T-helper 2 cell treated with Interferon-gamma antibody and Interleukin-4, amounts not matched to agents 5 μg/mL and 100 μg/mL, for 36 hours (primary cell): ENCODE results near the gene CNTROB.

Experiments used
- DNase-seq: peaks from one replicate; pipeline ENCODE4 v3.0.0; 2021; ENCODE audit warnings: low spot score
- H3K27ac Mint-ChIP-seq: one replicate; pipeline ENCODE4 v1.8.0; 2021; ENCODE audit warnings: mild to moderate bottlenecking, mixed read lengths
- H3K27me3 Mint-ChIP-seq: one replicate; pipeline ENCODE4 v1.8.0; 2021; ENCODE audit warnings: low read depth, mixed read lengths
- H3K36me3 Mint-ChIP-seq: one replicate; pipeline ENCODE4 v1.8.0; 2021; ENCODE audit warnings: low read depth, mixed read lengths
- H3K4me1 Mint-ChIP-seq: one replicate; pipeline ENCODE4 v1.8.0; 2021; ENCODE audit warnings: low read depth, mixed read lengths
- H3K4me3 Mint-ChIP-seq: one replicate; pipeline ENCODE4 v1.8.0; 2022; ENCODE audit warnings: mild to moderate bottlenecking, moderate library complexity, mixed read lengths
- H3K9me3 Mint-ChIP-seq: one replicate; pipeline ENCODE4 v1.8.0; 2021; ENCODE audit warnings: mixed read lengths

CNTROB gene

DNA sequence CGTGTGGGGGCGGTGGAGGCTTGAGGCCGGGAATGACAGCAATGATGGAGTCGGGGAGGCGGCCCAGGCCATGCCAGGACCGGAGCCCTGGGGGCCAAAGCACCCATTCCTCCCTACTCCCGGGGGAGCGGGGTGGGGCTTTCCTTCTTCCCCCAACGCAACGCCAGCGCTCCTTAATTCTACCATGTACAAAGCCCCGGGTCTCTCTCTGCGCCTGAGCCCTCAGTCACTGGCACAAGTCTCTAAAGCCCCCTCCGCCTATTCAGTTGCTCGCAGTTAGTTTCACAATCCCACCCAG is 15.7 kb upstream of the CNTROB start:
- H3K27me3 Mint-ChIP-seq, result no peaks in the 10 kb centered on the region
- H3K36me3 Mint-ChIP-seq, result peaks cover 8% of the 10 kb centered on the region
- H3K4me1 Mint-ChIP-seq, result peaks cover 29% of the 10 kb centered on the region
- no peaks in the 10 kb centered on the region for H3K9me3 Mint-ChIP-seq
- DNase-seq, result no peak
- H3K4me3 Mint-ChIP-seq, result peak overlapping the region; percentile 83
- H3K27ac Mint-ChIP-seq, result peak overlapping the region; percentile 89

DNA sequence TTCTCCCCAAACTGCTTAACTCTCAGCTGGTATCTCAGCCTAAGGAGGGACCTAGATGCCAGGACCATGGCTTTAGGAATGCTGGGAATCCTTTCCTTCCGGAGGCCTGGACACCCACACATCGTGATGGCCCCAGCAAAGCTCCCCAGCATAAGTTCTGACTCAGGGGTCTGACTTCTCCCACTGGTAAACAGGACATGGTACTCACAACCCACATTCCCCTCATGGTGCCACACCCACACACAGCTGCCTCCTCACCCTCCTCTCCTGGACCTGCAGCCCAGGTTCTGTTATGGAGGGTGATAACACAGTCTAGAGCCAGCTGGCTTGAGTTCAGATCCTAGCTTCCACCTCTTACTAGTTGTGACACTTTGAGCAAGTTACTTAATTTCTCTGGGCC is 15.2 kb upstream of the CNTROB start:
- Mint-ChIP-seq H3K27ac (peak overlapping the region; percentile 89), H3K4me3 (peak overlapping the region; percentile 83), H3K4me1 (peaks cover 30% of the 10 kb centered on the region), H3K36me3 (peaks cover 6% of the 10 kb centered on the region), H3K9me3 (no peaks in the 10 kb centered on the region), H3K27me3 (no peaks in the 10 kb centered on the region)
- no peak for DNase-seq

DNA sequence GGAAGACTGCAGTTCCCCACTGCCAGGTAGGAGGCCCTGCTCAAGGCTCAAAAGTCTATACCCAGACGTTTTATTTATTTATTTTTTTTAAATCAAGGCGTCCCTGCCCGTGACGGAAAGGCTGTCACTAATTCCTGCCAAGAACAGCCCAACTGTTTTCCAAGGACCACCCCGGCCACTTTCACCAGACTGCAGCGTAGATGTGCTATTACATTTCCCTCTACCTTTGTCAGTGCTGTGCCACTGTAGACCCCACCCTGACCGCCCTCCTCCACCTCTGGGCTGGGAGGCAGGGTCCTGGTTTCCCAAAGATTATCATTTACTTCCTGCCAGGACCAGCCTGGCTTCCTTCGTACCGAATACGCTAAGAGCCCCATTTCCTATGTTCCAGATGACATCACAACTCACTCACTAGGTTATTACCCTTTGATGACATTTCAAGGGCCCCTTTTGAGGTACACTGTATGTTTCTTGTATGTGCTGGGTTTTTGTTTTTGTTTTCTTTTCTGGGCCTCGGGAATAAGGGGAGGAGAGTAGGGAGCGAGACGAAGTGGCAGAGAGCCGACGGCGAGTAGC is 9.6 kb upstream of the CNTROB start:
- H3K4me3 Mint-ChIP-seq, result peak overlapping the region; percentile 72
- H3K27me3 Mint-ChIP-seq, result no peaks in the 10 kb centered on the region
- no peaks in the 10 kb centered on the region for H3K9me3 Mint-ChIP-seq
- H3K4me1 Mint-ChIP-seq, result peaks cover 16% of the 10 kb centered on the region
- peaks cover 1% of the 10 kb centered on the region for H3K36me3 Mint-ChIP-seq
- DNase-seq, result no peak
- peak overlapping the region; percentile 75 for H3K27ac Mint-ChIP-seq

DNA sequence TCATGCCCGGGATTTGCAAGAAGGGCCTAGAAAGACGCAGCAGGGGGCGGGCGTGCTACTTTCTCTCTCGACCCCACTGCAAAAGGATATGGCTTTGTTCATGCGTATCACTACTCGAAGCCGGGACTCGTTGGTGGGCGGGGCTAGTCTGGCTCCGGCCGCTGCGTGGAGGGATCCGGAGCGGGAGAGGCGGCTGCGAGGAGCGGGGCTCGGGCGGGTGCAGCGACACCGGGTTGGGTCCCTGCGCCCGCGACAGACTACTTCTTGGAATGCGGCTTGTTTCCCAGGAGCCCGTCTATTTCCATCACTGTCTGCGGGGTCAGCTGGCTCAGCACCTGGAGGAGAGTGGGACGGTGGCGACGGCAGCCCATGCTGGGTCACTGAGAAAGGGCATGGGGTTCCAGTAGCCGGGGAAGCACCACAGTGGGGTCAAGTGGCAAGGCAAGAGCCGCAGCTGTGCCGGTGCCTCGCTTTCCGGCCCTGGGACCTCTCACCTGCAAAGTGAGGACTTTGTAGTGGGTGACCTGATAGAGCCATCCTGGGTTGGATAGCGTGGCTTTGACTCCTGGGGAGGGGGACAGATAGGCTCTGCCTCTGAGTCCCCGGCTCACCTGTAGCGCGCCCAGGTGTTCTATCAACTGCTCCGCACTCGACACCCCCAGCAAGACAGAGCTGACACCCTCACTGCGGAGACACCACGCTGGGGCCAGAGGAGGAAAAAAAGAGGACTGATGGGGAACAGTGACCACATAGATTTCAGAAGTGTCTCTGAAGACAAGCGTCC is 9.0 kb upstream of the CNTROB start:
- Mint-ChIP-seq H3K9me3 (no peaks in the 10 kb centered on the region), H3K27me3 (no peaks in the 10 kb centered on the region), H3K4me3 (peak overlapping the region; percentile 72), H3K36me3 (peaks cover 3% of the 10 kb centered on the region), H3K4me1 (peaks cover 16% of the 10 kb centered on the region), H3K27ac (peak overlapping the region; percentile 75)
- DNase-seq, result peak; percentile 78

DNA sequence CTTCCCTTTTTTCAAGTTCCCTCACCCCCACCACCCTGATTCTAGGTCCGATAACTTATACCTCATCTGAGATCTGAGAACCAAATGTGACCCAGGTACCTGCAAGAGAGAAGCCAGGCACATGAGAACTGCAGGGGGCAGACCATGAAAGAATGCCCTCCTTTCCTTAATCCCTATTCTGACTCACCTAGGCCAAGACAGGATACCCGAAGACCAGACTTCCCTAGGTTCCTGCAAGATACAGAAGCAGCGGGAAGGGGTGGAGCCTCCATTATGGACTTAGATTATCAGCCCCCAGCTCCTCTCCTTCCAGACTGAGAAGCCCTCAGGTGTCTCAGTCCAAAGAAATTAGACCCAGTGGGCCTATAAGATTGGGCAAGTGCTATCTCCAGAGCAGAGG is 4.4 kb upstream of the CNTROB start:
- no peak overlapping the region for H3K4me3 Mint-ChIP-seq
- H3K27ac Mint-ChIP-seq, result no peak overlapping the region
- peaks cover 17% of the 10 kb centered on the region for H3K4me1 Mint-ChIP-seq
- no peak for DNase-seq
- no peaks in the 10 kb centered on the region for H3K27me3 Mint-ChIP-seq
- H3K36me3 Mint-ChIP-seq, result peaks cover 10% of the 10 kb centered on the region
- H3K9me3 Mint-ChIP-seq, result no peaks in the 10 kb centered on the region

DNA sequence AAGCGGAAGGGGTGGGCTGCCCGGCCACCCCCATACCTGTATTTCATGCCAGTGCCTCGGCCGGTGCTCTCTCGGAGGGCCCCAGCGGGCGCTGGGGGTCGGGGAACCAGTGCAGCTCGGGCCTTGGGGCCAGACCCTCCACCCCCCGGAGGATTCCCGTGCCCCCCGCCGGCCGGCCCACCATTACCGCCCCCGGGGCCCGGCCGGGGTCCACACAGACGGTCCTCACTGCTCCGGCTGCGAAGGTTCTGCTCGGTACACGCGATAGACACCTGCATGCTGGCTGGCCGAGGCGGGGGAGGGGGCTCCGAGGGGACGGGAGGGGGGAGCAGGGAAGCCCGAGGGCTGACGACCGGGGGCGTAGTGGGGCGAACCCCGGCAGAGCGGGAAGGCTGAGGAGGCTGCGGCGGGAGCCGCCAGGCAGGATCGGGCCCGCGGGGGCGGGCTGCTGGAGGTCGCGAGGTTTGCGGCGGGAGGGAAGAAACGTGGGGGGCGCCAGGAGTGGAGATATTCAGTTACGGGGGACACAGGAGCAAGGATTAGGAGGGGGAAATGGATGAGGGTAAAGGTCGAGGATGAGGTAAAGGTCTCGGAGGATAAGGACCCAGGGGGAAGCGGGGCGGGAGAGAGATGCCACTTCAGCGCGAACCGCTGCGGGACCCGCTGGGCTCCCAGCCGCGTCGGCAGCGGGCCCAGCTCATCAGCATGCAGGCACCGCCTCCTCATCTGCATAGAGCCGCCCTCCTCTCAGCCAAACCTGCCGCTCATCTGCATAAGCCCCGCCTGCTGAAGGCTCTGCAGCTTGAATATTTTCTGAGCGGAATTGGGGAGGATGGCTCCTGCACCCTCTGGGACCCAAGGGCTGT is 2.6 kb upstream of the CNTROB start, which contains the start of gene KCNAB3:
TSS of gene KCNAB3 (minus strand) at position 699 of the 866 bp plus-strand sequence. CDS start at position 278, 421 bp downstream.
- H3K36me3 Mint-ChIP-seq, result peaks cover 13% of the 10 kb centered on the region

DNA sequence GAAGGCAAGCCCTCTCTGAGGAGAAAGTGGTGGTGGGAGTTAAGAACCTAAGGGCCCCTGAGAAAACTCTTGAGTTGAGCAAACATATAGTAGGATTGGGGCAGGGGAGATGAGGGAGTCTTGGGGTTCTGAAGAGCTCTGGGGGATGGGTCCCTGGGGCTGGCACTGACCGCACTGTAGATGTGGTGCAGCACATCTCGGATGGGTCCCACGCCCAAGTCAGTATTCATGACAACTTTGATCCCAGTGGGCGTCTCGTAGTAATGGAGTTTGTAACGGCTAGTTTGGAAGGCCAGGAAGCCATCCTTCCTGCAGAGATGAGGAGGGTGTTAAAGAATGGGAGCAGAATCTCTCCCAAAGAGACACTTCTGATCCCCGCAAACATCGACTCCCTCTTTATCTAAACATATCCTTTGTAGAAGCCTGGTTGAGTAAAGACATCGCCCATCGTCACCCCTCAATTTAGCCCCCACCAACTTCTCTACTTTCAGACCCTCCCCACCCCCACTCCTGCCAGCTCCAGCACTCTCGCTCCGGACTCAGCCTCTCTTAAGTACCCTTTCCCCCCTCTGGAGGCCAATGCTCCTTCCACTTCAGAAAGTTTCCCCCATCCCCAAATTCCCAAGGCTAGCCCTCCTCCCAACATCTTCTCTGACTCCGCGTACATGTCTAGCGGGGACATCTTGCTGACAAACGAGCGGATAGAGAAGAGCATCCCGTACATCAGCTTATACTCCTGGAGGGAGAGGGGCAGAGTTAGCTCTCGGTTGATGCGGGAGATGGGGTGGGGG is 970 bp upstream of the CNTROB start:
- Mint-ChIP-seq H3K27ac (peak overlapping the region; percentile 99), H3K9me3 (no peaks in the 10 kb centered on the region), H3K36me3 (peaks cover 25% of the 10 kb centered on the region), H3K27me3 (no peaks in the 10 kb centered on the region), H3K4me1 (peaks cover 34% of the 10 kb centered on the region), H3K4me3 (peak overlapping the region; percentile 97)
- no peak for DNase-seq

More for the DNA sequence above, 2.6 kb upstream of the CNTROB start, which contains the start of gene KCNAB3:
- H3K9me3 Mint-ChIP-seq, result no peaks in the 10 kb centered on the region
- H3K4me1 Mint-ChIP-seq, result peaks cover 24% of the 10 kb centered on the region
- H3K27ac Mint-ChIP-seq, result peak within 1 kb of the TSS; percentile 99
- H3K27me3 Mint-ChIP-seq, result no peaks in the 10 kb centered on the region
- H3K4me3 Mint-ChIP-seq, result peak within 1 kb of the TSS; percentile 97
- DNase-seq, result peak; percentile 37

DNA sequence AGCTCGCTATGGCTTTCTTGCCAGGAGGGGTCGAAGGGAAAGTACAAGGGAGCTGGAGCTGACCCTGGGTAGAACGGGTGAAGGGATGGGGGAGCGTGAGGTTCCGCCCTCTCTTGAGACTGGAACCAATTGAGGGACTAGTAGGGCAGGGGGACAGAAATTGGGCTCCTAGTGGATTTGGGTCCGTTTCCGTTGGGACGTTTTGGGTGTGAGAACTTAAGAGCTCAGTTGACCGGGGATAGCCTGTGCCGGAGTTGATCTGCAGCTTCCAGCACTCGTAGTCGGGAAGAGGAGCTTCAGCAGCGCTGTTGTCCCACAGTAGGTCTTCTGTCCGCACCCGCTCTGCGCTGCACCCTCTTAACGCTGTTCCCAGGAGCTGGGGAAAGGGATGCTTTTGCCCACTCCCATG is 481 bp downstream of the CNTROB start:
- H3K4me1 Mint-ChIP-seq, result peaks cover 37% of the 10 kb centered on the region
- peak overlapping the region; percentile 97 for H3K4me3 Mint-ChIP-seq
- DNase-seq, result peak; percentile 26
- H3K36me3 Mint-ChIP-seq, result peaks cover 32% of the 10 kb centered on the region
- H3K9me3 Mint-ChIP-seq, result no peaks in the 10 kb centered on the region
- peak overlapping the region; percentile 99 for H3K27ac Mint-ChIP-seq
- H3K27me3 Mint-ChIP-seq, result no peaks in the 10 kb centered on the region

DNA sequence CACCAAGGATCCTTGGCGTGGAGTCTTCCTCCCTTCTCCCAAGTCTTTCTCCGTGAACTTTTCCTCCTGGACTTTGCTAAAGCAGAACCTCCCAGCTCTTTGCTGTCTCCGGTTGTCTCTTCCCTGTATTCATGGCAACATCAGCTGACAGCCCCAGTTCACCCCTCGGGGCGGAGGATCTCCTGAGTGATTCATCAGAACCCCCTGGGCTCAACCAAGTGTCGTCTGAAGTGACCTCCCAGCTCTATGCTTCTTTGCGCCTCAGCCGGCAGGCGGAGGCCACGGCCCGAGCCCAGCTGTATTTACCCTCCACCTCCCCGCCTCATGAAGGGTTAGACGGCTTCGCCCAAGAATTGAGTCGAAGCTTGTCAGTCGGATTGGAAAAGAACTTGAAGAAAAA is 943 bp downstream of the CNTROB start:
- peak; percentile 31 for DNase-seq
- peaks cover 32% of the 10 kb centered on the region for H3K36me3 Mint-ChIP-seq
- peak overlapping the region; percentile 99 for H3K27ac Mint-ChIP-seq
- H3K27me3 Mint-ChIP-seq, result no peaks in the 10 kb centered on the region
- H3K4me1 Mint-ChIP-seq, result peaks cover 37% of the 10 kb centered on the region
- peak overlapping the region; percentile 97 for H3K4me3 Mint-ChIP-seq
- no peaks in the 10 kb centered on the region for H3K9me3 Mint-ChIP-seq

DNA sequence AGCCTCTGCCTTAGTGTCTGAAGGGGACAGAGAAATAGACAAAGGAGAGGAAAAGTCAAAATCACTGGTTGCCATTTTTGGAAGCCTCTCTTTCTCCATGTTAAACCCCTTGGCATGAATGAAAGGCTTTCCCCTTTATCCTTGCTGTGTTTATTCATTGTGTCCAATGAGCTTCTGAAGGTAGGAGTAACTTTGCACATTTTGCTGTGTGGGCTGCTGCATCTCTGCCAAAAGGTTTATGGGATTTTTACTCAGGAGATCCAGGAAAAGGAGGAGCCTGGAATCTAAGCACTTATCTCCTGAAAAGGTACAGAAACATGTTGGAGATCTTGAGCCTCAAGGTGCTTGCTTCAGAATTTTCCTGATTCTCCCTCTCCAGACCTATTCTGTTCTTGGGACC is 3.9 kb downstream of the CNTROB start:
- H3K27me3 Mint-ChIP-seq, result no peaks in the 10 kb centered on the region
- H3K9me3 Mint-ChIP-seq, result no peaks in the 10 kb centered on the region
- DNase-seq, result no peak
- H3K27ac Mint-ChIP-seq, result no peak overlapping the region
- H3K4me3 Mint-ChIP-seq, result peak overlapping the region; percentile 28
- peaks cover 33% of the 10 kb centered on the region for H3K4me1 Mint-ChIP-seq
- H3K36me3 Mint-ChIP-seq, result peaks cover 45% of the 10 kb centered on the region

DNA sequence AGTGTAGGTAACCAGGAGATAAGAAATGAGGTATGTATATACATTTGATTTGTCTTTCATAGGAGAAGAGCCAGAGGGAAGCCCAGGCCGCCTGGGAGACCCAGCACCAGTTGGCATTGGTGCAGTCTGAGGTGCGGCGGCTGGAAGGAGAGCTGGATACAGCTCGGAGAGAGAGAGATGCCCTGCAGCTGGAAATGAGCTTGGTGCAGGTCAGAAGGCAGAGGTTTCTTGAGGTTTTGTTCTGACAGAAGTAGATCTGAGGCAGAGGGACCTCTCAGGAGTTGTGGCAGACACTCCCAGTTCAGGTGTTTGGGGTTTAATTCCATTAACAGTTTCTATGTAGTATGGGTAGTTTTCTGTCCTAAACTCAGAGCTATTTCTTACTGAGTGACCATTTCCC is 8.0 kb downstream of the CNTROB start:
- H3K27ac Mint-ChIP-seq, result peak overlapping the region; percentile 50
- H3K27me3 Mint-ChIP-seq, result no peaks in the 10 kb centered on the region
- no peaks in the 10 kb centered on the region for H3K9me3 Mint-ChIP-seq
- H3K4me3 Mint-ChIP-seq, result no peak overlapping the region
- peaks cover 7% of the 10 kb centered on the region for H3K4me1 Mint-ChIP-seq
- no peak for DNase-seq
- H3K36me3 Mint-ChIP-seq, result peaks cover 58% of the 10 kb centered on the region

DNA sequence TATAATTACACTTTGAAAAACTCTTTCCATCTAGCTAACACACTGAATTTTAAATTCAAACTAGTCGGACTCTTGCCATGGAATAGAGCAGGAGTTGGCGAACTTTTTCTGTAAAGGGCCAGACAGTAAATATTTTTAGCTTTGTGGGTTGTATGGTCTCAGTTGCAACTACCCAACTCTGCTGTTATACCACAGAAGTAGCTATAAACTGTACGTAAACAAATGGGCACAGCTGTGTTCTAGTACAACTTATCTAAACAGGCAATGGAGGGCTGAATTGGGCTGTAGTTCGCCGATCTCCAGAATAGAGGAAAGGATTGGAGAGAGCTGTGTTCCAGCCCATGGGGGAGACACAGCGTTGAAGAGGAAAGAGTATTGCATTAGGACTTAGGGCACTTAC is 8.7 kb downstream of the CNTROB start:
- Mint-ChIP-seq H3K9me3 (no peaks in the 10 kb centered on the region), H3K27ac (no peak overlapping the region), H3K4me3 (no peak overlapping the region), H3K36me3 (peaks cover 60% of the 10 kb centered on the region), H3K27me3 (no peaks in the 10 kb centered on the region), H3K4me1 (peaks cover 3% of the 10 kb centered on the region)
- DNase-seq, result no peak

DNA sequence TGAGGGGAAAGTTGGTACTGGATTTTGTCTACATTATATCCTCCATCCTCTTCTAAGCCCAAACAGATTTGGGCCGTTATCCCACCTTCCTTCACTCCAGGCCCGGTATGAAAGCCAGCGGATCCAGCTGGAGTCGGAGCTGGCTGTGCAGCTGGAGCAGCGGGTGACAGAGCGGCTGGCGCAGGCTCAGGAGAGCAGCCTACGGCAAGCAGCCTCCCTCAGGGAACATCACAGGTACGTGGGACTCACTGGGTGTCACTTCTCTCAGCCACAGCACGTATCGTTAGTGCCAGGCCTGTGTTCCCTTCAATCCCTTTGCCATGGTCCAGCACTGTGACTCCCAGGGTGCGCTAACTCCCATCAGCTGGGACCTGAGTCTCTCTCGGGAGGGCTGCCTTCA is 11.3 kb downstream of the CNTROB start:
- Mint-ChIP-seq H3K4me1 (no peaks in the 10 kb centered on the region), H3K27me3 (no peaks in the 10 kb centered on the region), H3K27ac (no peak overlapping the region), H3K36me3 (peaks cover 63% of the 10 kb centered on the region), H3K4me3 (no peak overlapping the region), H3K9me3 (no peaks in the 10 kb centered on the region)
- no peak for DNase-seq
